Right atrium auricular region (tissue), 2 donors: Measurements from ENCODE around the gene FAM240A. TPM values are rescaled to one million over a fixed set of nuclear protein-coding genes. Genes with fewer than 3 reads are reported as not detected.

ENCODE experiments used
- DNase-seq: peaks from one replicate; pipeline ENCODE4 v3.0.0-alpha.2; 2019; ENCODE audit warnings: low spot score
- H3K27ac ChIP-seq, 2 donors: fragments of 200-600 bp; sonication (generic); 1 replicate in 1 of 2; 2 replicates in 1 of 2; pipeline ENCODE4 v1.5.1; 2016 to 2019
- H3K27me3 ChIP-seq, 2 donors: fragments of 200-600 bp; sonication (generic); one replicate each; pipeline versions ENCODE4 v1.5.1 to v1.6.0; 2017 to 2019
- H3K36me3 ChIP-seq: fragments of 200-600 bp; sonication (generic); one replicate; pipeline ENCODE4 v1.5.1; 2016
- H3K4me1 ChIP-seq, 2 donors: fragments of 200-600 bp; sonication (generic); one replicate each; pipeline versions ENCODE4 v1.5.1 to v1.6.0; 2017 to 2019
- H3K4me3 ChIP-seq, 2 donors: fragments of 200-600 bp; sonication (generic); 1 replicate in 1 of 2; 2 replicates in 1 of 2; pipeline ENCODE4 v1.5.1; 2017 to 2019; ENCODE audit warnings: mild to moderate bottlenecking in 1 of 2, moderate library complexity in 1 of 2
- H3K9me3 ChIP-seq, 2 donors: fragments of 200-600 bp; sonication (generic); one replicate each; pipeline ENCODE4 v1.5.1; 2019
- CTCF ChIP-seq, 2 donors: fragments of 200-600 bp; sonication (generic); IDR thresholded peaks; one replicate each; pipeline ENCODE4 v1.5.1; 2019; ENCODE audit warnings: antibody characterized with exemption in 2 of 2
- total RNA-seq, 2 donors: library from RNA; depleted of rRNA; stranded (reverse); fragments of >200 nt; gene quantifications; one replicate each; pipeline ENCODE4 v1.1.0, GENCODE V29; 2016

The FAM240A gene
- total RNA-seq, 2 donors from 2014 or later: not detected

- no peaks in the 10 kb centered on the region for H3K9me3 ChIP-seq
- no peak overlapping the region for H3K4me3 ChIP-seq
- TF ChIP-seq CTCF (IDR thresholded peaks at IDR 0.05): peak in 1 of 2 donors; percentile 49
- H3K4me1 ChIP-seq: peaks cover 0 to 53% of the 10 kb centered on the region in 2 donors
- H3K36me3 ChIP-seq: no peaks in the 10 kb centered on the region
- peak overlapping the region; percentile 82 to 83 for H3K27ac ChIP-seq
- DNase-seq: peak; percentile 54
- no peaks in the 10 kb centered on the region for H3K27me3 ChIP-seq
Observed at GRCh38 chr3:46663591-46664135, 51.3 kb downstream of the FAM240A start.

- H3K4me3 ChIP-seq: no peak overlapping the region
- peak overlapping the region; percentile 82 to 83 for H3K27ac ChIP-seq
- DNase-seq: peak; percentile 57
Observed at GRCh38 chr3:46664188-46664970, 52.1 kb downstream of the FAM240A start.

GRCh38 chr3:46664971-46665762 is 52.8 kb downstream of the FAM240A start:
- TF ChIP-seq CTCF (IDR thresholded peaks at IDR 0.05): no peak
- Histone ChIP-seq H3K36me3 (no peaks in the 10 kb centered on the region), H3K9me3 (no peaks in the 10 kb centered on the region), H3K4me1 (peaks cover 0 to 53% of the 10 kb centered on the region in 2 donors), H3K27ac (peak overlapping the region; percentile 82 to 83), H3K4me3 (no peak overlapping the region), H3K27me3 (no peaks in the 10 kb centered on the region)
- DNase-seq: no peak

More at GRCh38 chr3:46664188-46664970, 52.1 kb downstream of the FAM240A start:
- no peak for TF ChIP-seq CTCF (IDR thresholded peaks at IDR 0.05)
- Histone ChIP-seq H3K9me3 (no peaks in the 10 kb centered on the region), H3K4me1 (peaks cover 0 to 53% of the 10 kb centered on the region in 2 donors), H3K27me3 (no peaks in the 10 kb centered on the region), H3K36me3 (no peaks in the 10 kb centered on the region)

- DNase-seq: no peak
- H3K27me3 ChIP-seq: no peaks in the 10 kb centered on the region
- H3K4me1 ChIP-seq: peaks cover 0 to 47% of the 10 kb centered on the region in 2 donors
- no peak for TF ChIP-seq CTCF (IDR thresholded peaks at IDR 0.05)
- H3K36me3 ChIP-seq: no peaks in the 10 kb centered on the region
- H3K9me3 ChIP-seq: no peaks in the 10 kb centered on the region
- peak overlapping the region; percentile 82 to 83 for H3K27ac ChIP-seq
- H3K4me3 ChIP-seq: no peak overlapping the region
Observed at GRCh38 chr3:46665763-46666452, 53.6 kb downstream of the FAM240A start.

GRCh38 chr3:46666453-46666845 is 54.1 kb downstream of the FAM240A start:
- Histone ChIP-seq H3K4me1 (peaks cover 0 to 44% of the 10 kb centered on the region in 2 donors), H3K27me3 (no peaks in the 10 kb centered on the region), H3K4me3 (no peak overlapping the region), H3K9me3 (no peaks in the 10 kb centered on the region), H3K27ac (peak overlapping the region; percentile 82 to 83), H3K36me3 (no peaks in the 10 kb centered on the region)
- TF ChIP-seq CTCF (IDR thresholded peaks at IDR 0.05): no peak
- no peak for DNase-seq
